Calu3 (cell line): Measurements from ENCODE around the gene LGALS9. TPM values are rescaled to one million over a fixed set of nuclear protein-coding genes. Genes with fewer than 3 reads are reported as not detected.
A peak's percentile ranks its signal among the peaks of the same experiment; 100 is the strongest.
"Not testable (repeated sequence)": the region's sequence is repeated elsewhere in the genome, so short reads cannot be mapped to it uniquely, and the experiment has no call there.

ENCODE experiments used
- BruUV-seq: library from RNA; stranded (reverse); fragments of 400-500 nt; replicated peaks from 2 replicates; lab custom pipeline; 2021; lab: Mats Ljungman, UMichigan
- CTCF ChIA-PET: fragments of 300-600 bp; sonication (Branson Sonifier 250); formaldehyde crosslinking; loops from one replicate; lab custom pipeline; 2022; ENCODE audit warnings: antibody characterized with exemption; lab: Charles Lee
- DNase-seq: peaks from one replicate; pipeline ENCODE4 v3.0.0; 2022
- H3K27ac Mint-ChIP-seq: one replicate; pipeline ENCODE4 v1.8.0; 2022; ENCODE audit warnings: mixed read lengths; ENCODE audit not compliant: unreplicated experiment
- H3K27me3 Mint-ChIP-seq: one replicate; pipeline ENCODE4 v1.8.0; 2022; ENCODE audit warnings: mixed read lengths; ENCODE audit not compliant: unreplicated experiment
- H3K36me3 Mint-ChIP-seq: one replicate; pipeline ENCODE4 v1.8.0; 2022; ENCODE audit warnings: mild to moderate bottlenecking, moderate library complexity, mixed read lengths; ENCODE audit not compliant: insufficient read depth, unreplicated experiment
- H3K4me1 Mint-ChIP-seq: one replicate; pipeline ENCODE4 v1.8.0; 2022; ENCODE audit warnings: mild to moderate bottlenecking, low read depth, mixed read lengths; ENCODE audit not compliant: unreplicated experiment
- H3K4me3 Mint-ChIP-seq: one replicate; pipeline ENCODE4 v1.8.0; 2022; ENCODE audit warnings: mild to moderate bottlenecking, low read depth, moderate library complexity, mixed read lengths; ENCODE audit not compliant: unreplicated experiment
- H3K9me3 Mint-ChIP-seq: one replicate; pipeline ENCODE4 v1.8.0; 2022; ENCODE audit warnings: low read depth, mixed read lengths; ENCODE audit not compliant: unreplicated experiment
- CTCF ChIP-seq: fragments of 200-600 bp; IDR thresholded peaks from one replicate; pipeline ENCODE4 v1.8.0; 2022; ENCODE audit warnings: antibody characterized with exemption; ENCODE audit not compliant: unreplicated experiment
- intact Hi-C: fragments of 100-400 bp; cut with micrococcal nuclease; formaldehyde crosslinking; loops from one replicate; pipeline ENCODE4 v1.10.0; 2022; ENCODE audit not compliant: unreplicated experiment
- total RNA-seq: library from RNA; stranded (reverse); gene quantifications from 2 replicates; pipeline ENCODE4 v1.2.3, GENCODE V29; 2022

LGALS9 gene
- total RNA-seq, 1 experiment from 2014 or later = 93.1 TPM

DNA sequence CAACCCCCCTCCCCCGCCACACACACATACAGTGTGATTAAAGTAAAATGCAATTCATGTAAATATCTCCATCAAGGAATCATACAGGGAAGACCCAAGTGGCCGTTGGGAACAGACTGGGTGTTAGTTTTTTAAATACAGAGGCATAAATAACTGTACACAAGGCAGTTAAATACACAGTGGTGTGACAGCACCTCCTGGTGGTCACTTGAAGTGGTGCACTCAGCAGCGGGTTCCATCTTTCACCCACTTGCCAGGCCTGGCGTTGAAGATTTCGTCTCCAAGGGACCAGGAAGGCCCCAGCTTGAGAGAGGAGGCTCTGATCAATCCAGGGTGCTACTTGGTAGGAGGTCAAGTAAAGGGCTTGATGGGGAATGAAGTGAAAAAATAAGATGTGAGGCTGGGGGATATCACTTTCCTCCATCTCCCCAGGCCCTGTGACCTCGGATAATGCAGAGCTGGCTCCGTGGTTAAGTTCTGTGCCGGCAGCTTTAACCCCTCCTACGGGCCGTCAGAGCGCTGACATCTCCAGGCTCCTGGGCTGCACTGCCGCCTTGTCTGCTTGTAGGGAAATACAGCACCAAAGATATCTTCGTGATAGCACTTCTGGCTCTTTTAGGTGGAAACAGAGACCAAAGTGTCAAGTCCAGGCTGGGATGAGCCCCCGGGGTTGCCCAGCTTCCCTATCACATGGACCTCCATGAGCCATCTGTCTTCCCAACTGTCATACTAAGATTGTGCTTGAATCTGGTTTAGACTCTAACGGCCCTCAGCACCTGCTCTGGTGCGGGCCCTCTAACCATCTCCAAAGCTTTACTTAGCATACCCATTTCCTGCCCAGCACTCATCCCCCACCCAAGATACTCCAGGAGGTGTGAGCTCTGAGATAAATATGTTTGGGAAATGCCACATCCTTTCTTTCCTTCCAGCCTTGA is 20.7 kb downstream of the LGALS9 start:
- CTCF ChIA-PET = interaction anchor here (1.1 to 3.0 kb wide), 5 partner anchors 42 to 130 kb away, joined by 4 to 24 read pairs (median 4); no protein-coding TSS in a partner anchor
- peak; percentile 88 for TF ChIP-seq CTCF
- intact Hi-C loops = loop anchor here (1.0 kb wide), 2 partner anchors 42 to 48 kb away; no protein-coding TSS in a partner anchor
- peak; percentile 74 for DNase-seq
- H3K36me3 Mint-ChIP-seq = no peaks in the 10 kb centered on the region
- H3K27ac Mint-ChIP-seq = no peak overlapping the region
- no TSS peak for BruUV-seq
- no peaks in the 10 kb centered on the region for H3K9me3 Mint-ChIP-seq
- H3K27me3 Mint-ChIP-seq = peaks cover 19% of the 10 kb centered on the region
- no peak overlapping the region for H3K4me3 Mint-ChIP-seq
- H3K4me1 Mint-ChIP-seq = no peaks in the 10 kb centered on the region

DNA sequence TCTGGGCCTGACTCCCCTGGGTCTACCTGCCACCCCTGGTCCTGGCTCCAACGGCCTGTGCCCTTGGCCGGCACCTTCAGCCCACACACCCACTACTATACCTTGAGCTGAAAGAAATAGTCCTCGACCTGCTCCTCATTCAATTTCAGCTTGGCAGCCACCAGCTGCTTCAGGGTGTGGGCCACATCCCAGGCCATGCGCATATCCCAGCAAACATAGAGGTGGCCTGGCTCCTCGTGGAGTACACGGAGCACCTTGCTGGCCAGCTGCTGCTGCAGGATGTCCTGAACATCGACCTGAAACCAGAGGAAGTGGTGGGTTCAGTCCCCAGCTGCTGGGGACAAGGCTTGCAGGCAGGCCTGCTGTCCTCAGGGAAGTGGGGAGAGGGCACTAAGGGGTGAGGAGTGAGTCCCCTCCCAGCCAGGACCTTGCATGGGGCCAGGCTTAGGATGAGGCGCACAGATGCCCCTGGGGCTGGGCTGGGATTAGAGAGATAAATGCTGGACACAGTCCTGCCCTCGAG is 22.5 kb downstream of the LGALS9 start:
- H3K4me1 Mint-ChIP-seq, intact Hi-C loops, BruUV-seq, H3K36me3 Mint-ChIP-seq, H3K9me3 Mint-ChIP-seq, H3K27ac Mint-ChIP-seq, H3K4me3 Mint-ChIP-seq, DNase-seq: not testable (repeated sequence)
- H3K27me3 Mint-ChIP-seq = peaks cover 34% of the 10 kb centered on the region
- CTCF ChIA-PET = interaction anchor here (1.6 kb wide), 1 partner anchor 106 kb away, joined by 4 read pairs; no protein-coding TSS in a partner anchor

DNA sequence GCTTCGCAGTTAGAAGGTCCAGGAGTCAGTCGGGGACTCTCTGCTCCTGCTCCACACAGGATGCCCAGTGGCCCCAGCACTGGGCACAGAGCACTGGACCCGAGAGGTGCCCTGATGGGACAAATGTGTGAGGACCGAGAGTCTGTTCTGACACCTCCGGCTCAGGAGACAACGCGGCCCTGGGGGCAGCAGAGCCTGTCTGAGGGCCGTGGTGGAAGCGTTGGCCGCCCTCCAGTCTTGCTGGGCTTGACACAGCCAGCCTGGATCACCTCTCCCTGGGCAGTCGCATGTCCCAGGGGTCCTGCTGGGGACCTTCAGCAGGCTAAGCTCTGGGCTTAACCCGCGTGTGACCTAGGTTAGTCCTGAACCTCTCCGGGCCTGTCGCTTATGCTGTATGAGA is 23.1 kb downstream of the LGALS9 start:
- Mint-ChIP-seq H3K27ac (no peak overlapping the region), H3K9me3 (no peaks in the 10 kb centered on the region), H3K36me3 (no peaks in the 10 kb centered on the region), H3K27me3 (peaks cover 34% of the 10 kb centered on the region), H3K4me3 (no peak overlapping the region), H3K4me1 (no peaks in the 10 kb centered on the region)
- TF ChIP-seq CTCF = no peak
- no peak for DNase-seq
- intact Hi-C loops = loop anchor here (1.0 kb wide), 1 partner anchor 226 kb away; no protein-coding TSS in a partner anchor
- BruUV-seq = no TSS peak
- CTCF ChIA-PET = interaction anchor here (1.0 to 1.6 kb wide), 5 partner anchors 100 to 226 kb away, joined by 3 to 25 read pairs (median 6); no protein-coding TSS in a partner anchor

GRCh38 chr17:27654654-27655524 is 23.9 kb downstream of the LGALS9 start:
- intact Hi-C loops = loop anchor here (1.0 kb wide), 1 partner anchor 225 kb away; no protein-coding TSS in a partner anchor
- CTCF ChIA-PET = interaction anchor here (0.8 to 1.6 kb wide), 8 partner anchors 28 to 225 kb away, joined by 3 to 25 read pairs (median 5); no protein-coding TSS in a partner anchor

DNA sequence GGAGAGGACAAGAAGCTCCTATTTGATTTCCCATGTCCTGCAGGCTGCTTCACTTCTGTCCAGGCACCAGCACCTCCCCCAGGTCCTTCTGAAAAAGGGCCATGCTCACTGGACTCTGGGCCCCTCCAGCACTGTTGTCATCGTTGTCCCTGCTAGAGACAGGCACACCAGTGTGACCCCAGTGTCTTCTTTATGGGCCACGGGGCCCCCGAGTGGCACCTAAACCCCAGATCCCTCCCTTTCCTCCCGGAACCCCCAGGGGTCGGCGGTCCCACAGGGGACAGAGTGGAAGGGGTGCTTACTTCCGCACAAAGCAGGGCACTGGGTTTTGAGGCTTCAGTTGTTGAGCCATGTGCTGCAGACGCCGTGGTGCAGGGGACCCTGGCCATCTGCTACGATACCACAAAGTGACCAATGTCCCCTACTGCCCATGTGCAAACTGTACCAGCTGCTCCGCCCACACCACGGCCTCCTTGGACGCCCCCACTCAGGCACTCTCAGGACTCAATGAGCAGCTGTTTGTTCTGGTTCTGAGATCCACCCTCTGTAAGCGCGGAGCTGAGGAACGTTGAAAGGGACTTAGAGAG is 24.6 kb downstream of the LGALS9 start:
- DNase-seq, H3K9me3 Mint-ChIP-seq, BruUV-seq, intact Hi-C loops, H3K27ac Mint-ChIP-seq, H3K36me3 Mint-ChIP-seq, H3K4me1 Mint-ChIP-seq, H3K4me3 Mint-ChIP-seq: not testable (repeated sequence)
- peaks cover 34% of the 10 kb centered on the region for H3K27me3 Mint-ChIP-seq
- CTCF ChIA-PET = interaction anchor here (1.4 to 1.6 kb wide), 4 partner anchors 98 to 225 kb away, joined by 4 to 25 read pairs (median 11); no protein-coding TSS in a partner anchor

More at GRCh38 chr17:27654654-27655524, 23.9 kb downstream of the LGALS9 start:
- H3K4me3 Mint-ChIP-seq = no peak overlapping the region
- H3K4me1 Mint-ChIP-seq = no peaks in the 10 kb centered on the region
- H3K9me3 Mint-ChIP-seq = no peaks in the 10 kb centered on the region
- DNase-seq = peak; percentile 83
- H3K27me3 Mint-ChIP-seq = peaks cover 34% of the 10 kb centered on the region
- no peak overlapping the region for H3K27ac Mint-ChIP-seq
- no TSS peak for BruUV-seq
- TF ChIP-seq CTCF = peak; percentile 92
- no peaks in the 10 kb centered on the region for H3K36me3 Mint-ChIP-seq

GRCh38 chr17:27656620-27657019 is 25.6 kb downstream of the LGALS9 start:
- intact Hi-C loops, H3K9me3 Mint-ChIP-seq, H3K36me3 Mint-ChIP-seq, BruUV-seq, H3K27ac Mint-ChIP-seq, CTCF ChIA-PET, H3K4me3 Mint-ChIP-seq, DNase-seq, H3K4me1 Mint-ChIP-seq: not testable (repeated sequence)
- peaks cover 40% of the 10 kb centered on the region for H3K27me3 Mint-ChIP-seq
